Retinal pigment epithelial cell (primary cell): Measurements from ENCODE around the gene CCR8.

Source experiments
- DNase-seq: peaks from one replicate; pipeline ENCODE4 v3.0.0-alpha.2; 2010; ENCODE audit warnings: low read depth
- H3K4me3 ChIP-seq: 2 replicates; pipeline ENCODE4 v1.5.1; 2011; ENCODE audit warnings: mild to moderate bottlenecking, low read length, control low read depth, moderate library complexity
- TF ChIP-seq, protein P1 (sequence below): conservative IDR thresholded peaks from 2 replicates; pipeline ENCODE4 v1.5.1; 2011; ENCODE audit warnings: low read depth, low read length, control low read depth, inconsistent platforms

CCR8 gene, protein sequence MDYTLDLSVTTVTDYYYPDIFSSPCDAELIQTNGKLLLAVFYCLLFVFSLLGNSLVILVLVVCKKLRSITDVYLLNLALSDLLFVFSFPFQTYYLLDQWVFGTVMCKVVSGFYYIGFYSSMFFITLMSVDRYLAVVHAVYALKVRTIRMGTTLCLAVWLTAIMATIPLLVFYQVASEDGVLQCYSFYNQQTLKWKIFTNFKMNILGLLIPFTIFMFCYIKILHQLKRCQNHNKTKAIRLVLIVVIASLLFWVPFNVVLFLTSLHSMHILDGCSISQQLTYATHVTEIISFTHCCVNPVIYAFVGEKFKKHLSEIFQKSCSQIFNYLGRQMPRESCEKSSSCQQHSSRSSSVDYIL

DNA sequence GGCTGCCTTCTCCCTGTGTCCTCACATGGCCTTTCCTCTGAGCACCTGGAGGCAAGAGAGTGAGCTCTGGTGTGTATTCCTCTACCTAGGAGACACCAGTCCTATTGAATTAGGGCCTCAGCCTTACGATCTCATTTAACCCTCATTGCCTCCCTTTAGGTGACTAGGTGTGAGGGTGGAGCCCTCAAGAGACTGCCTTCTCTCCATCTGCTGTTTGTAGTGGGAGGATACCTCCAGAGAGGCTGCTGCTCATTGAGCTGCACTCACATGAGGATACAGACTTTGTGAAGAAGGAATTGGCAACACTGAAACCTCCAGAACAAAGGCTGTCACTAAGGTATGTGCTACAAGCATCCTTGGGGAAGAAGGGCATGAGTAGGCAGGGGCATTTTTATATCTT is at the start of gene CCR8:
CCR8 (plus strand) TSS at position 217 of the 400 bp plus-strand sequence. CDS start 2,623 bp downstream, outside the sequence.
- no peak for DNase-seq
- H3K4me3 ChIP-seq = no peak within 1 kb of the TSS
- TF ChIP-seq, protein P1, sequence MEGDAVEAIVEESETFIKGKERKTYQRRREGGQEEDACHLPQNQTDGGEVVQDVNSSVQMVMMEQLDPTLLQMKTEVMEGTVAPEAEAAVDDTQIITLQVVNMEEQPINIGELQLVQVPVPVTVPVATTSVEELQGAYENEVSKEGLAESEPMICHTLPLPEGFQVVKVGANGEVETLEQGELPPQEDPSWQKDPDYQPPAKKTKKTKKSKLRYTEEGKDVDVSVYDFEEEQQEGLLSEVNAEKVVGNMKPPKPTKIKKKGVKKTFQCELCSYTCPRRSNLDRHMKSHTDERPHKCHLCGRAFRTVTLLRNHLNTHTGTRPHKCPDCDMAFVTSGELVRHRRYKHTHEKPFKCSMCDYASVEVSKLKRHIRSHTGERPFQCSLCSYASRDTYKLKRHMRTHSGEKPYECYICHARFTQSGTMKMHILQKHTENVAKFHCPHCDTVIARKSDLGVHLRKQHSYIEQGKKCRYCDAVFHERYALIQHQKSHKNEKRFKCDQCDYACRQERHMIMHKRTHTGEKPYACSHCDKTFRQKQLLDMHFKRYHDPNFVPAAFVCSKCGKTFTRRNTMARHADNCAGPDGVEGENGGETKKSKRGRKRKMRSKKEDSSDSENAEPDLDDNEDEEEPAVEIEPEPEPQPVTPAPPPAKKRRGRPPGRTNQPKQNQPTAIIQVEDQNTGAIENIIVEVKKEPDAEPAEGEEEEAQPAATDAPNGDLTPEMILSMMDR = no peak

DNA sequence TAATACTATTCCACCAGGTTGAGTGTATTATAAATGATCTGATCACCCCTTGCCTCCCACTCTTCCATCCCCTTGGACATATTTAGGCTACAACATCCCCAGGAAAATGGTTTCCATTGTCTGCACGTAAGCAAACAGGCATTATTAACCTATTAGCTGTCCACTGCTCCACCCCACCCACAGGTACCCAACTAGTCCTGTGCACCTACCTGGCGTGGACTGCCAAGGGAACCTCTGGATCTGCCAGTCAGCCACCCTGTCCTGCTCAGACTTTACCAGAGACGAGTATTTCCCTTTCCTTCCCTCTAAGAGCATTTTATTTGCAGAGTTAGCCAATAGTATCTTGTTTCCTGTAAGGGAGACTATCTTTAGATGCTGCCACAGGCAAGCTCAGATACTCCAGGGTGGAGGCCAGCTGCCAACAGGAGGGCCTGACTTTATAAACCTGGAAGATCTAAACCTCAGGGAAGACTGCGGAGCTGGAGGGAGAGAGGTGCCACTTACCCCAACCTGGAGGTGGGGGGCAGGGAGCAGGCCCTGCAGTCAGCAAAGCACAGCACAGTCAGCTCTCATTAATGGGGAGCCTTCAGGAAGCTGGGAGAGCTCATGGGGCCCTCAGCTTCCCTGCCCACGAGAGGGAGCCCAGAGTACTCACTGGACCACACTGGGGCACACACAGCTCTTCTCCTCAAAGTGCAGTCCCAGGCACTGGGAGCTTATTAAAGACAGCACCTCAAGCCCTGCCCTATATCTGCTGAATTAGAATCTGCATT is 49.6 kb upstream of the CCR8 start, which contains the start of gene CX3CR1:
CX3CR1 (minus strand) TSS at position 292 of the 773 bp plus-strand sequence. CDS start 13,527 bp downstream, outside the sequence.
- no peak within 1 kb of the TSS for H3K4me3 ChIP-seq
- TF ChIP-seq, protein P1 = no peak
- no peak for DNase-seq

DNA sequence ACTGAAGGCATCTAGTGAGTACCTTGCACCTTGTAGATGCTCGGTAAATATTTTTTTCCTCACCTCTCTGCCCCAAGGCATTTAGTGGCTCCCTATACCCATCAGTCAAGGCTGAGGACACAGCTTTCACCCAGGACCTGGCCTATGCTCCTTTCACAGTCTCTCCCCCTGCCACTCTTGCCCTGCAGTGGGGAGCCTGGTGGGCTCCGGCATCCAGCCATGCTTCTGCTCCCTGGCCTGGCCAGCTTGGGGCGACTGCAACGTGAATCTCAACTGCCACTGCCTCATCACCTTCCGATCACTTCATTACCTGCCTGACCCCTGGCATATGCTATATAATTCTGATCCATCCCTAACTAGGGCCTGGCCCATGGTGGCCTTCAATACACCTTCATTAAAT is 48.9 kb upstream of the CCR8 start:
- DNase-seq = no peak
- H3K4me3 ChIP-seq = no peak overlapping the region
- TF ChIP-seq, protein P1 = no peak

DNA sequence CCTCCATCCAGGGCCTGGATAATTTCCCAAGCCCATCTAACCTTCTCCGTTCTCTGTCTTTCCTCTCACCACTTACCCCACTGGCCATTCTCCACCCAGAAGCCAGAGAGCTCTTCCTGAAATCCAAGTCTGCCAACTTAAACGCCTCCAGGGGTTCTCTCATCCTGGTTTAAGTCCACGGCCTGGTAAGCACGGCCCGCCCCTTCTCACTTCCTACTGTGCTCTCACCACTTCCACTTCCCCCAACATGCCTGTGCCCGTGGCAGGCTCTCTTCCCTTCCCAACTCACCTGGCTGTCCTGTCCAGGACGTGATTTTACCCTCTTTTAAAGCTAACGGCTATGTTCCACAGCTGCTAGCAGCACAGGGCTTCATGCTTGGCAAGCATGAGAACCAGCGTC is 48.0 kb upstream of the CCR8 start:
- TF ChIP-seq, protein P1 = no peak
- DNase-seq = no peak
- H3K4me3 ChIP-seq = no peak overlapping the region

DNA sequence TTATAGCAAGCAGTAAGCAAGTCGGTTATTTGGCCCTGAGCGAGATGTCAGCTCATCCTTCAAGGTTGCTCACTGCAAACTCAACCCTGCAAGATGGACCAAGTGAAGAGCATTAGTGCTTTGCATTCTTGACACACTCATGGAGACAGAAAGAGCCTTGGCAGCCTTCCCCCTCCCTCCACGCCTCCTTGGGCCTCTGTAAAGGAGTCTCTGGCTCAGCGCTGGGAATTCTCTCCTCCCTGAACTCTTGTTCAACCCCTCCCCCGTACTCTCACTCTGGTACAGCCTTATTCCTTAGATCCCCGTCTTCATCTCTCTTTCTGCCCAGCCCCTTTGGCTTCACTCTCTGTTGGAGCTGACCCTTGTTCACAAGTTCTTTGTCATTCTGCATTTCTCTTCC is 47.5 kb upstream of the CCR8 start:
- no peak overlapping the region for H3K4me3 ChIP-seq
- no peak for DNase-seq
- TF ChIP-seq, protein P1 = no peak

DNA sequence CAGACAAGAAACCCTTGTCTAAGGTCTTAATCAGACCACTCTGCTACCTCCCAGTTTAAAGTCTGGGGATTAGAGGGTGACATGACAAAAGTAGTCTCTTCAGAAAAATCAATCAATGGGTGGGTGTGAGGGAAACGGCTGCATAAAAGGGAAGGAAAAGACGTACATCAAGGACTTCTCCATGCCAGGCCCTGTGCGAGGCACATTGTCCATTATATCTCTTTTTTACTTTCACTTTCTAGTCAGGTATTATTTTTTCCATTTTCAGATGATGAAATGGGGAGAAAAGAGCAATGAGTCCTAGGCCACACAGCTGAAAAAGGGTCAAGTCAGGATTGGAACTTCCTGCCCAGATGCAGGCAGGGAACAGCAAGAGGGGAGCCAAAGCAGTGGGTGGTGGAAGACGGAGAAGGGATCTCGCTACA is 45.0 kb upstream of the CCR8 start:
- H3K4me3 ChIP-seq = no peak overlapping the region
- DNase-seq = no peak
- TF ChIP-seq, protein P1 = no peak
